A549 (cell line): ENCODE measurements around the gene KIF16B. TPM values are rescaled to one million over a fixed set of nuclear protein-coding genes. Genes with fewer than 3 reads are reported as not detected.

Experiments
- ATAC-seq, 2 experiments: fragments of 200-7000 bp in 1 of 2; fragments of >200 bp in 1 of 2; cut with Nextera tagmentation in 1 of 2; cut with Tn5 transposase in 1 of 2; 3 replicates each; pipeline versions ENCODE4 v1.8.0 to v1.9.1; 2018 to 2020; ENCODE audit warnings: mild to moderate bottlenecking in 1 of 2, moderate library complexity in 1 of 2
- CTCF ChIA-PET: fragments of 300-600 bp; sonication (Branson Sonifier 250); formaldehyde crosslinking; extraction: SDS; loops from one replicate; lab custom pipeline; 2021; ENCODE audit warnings: antibody characterized with exemption, inconsistent platforms; lab: Yijun Ruan, JAX
- POLR2A ChIA-PET: fragments of 350-600 bp; formaldehyde crosslinking; extraction: SDS; loops from one replicate; lab custom pipeline; 2021; ENCODE audit warnings: antibody characterized with exemption, inconsistent platforms; lab: Yijun Ruan, JAX
- DNase-seq, 2 experiments: peaks; one replicate each; pipeline versions ENCODE4 v3.0.0 to v3.0.0-alpha.2; 2011 to 2016; ENCODE audit warnings: low read depth in 1 of 2, low spot score in 1 of 2
- FAIRE-seq: peaks from 2 replicates; lab custom pipeline; 2011; peaks lifted over from hg19 to GRCh38; lab: Jason Lieb, UNC
- H3K27ac ChIP-seq, 2 experiments: fragments of >200 bp; sonication (Bioruptor Twin); formaldehyde crosslinking; 3 replicates each; pipeline ENCODE4 v1.5.1; 2016 to 2017
- H3K4me1 ChIP-seq: fragments of >200 bp; sonication (Bioruptor Twin); formaldehyde crosslinking; 3 replicates; pipeline ENCODE4 v1.6.1; 2016
- H3K4me2 ChIP-seq: fragments of >200 bp; sonication (Bioruptor Twin); formaldehyde crosslinking; 3 replicates; pipeline ENCODE4 v1.6.1; 2016
- H3K4me3 ChIP-seq: fragments of >200 bp; sonication (Bioruptor Twin); formaldehyde crosslinking; 3 replicates; pipeline ENCODE4 v1.5.1; 2016
- H3K9me3 ChIP-seq: fragments of >200 bp; sonication (Bioruptor Twin); formaldehyde crosslinking; 3 replicates; pipeline ENCODE4 v1.6.1; 2016
- CEBPB ChIP-seq, 2 experiments: fragments of >200 bp in 1 of 2; sonication (Bioruptor Twin) in 1 of 2; formaldehyde crosslinking in 1 of 2; IDR thresholded peaks; 2 replicates each; pipeline ENCODE4 v1.6.1; 2012 to 2016
- CHD4 ChIP-seq: fragments of 200-600 bp; sonication (generic); IDR thresholded peaks from 2 replicates; pipeline ENCODE4 v1.6.1; 2016; ENCODE audit warnings: antibody characterized with exemption, mild to moderate bottlenecking, borderline replicate concordance
- E2F6 ChIP-seq: IDR thresholded peaks from 2 replicates; pipeline ENCODE4 v1.6.1; 2012; ENCODE audit warnings: low read depth, borderline replicate concordance
- ELK1 ChIP-seq: fragments of 150-350 bp; IDR thresholded peaks from 2 replicates; pipeline ENCODE4 v1.6.1; 2014; ENCODE audit warnings: low read depth, mild to moderate bottlenecking, low read length
- FOSB ChIP-seq: fragments of 250-450 bp; sonication (Bioruptor Pico); IDR thresholded peaks from 2 replicates; pipeline ENCODE4 v1.5.0; 2020; ENCODE audit warnings: mild to moderate bottlenecking, moderate library complexity
- FOSL2 ChIP-seq, 2 experiments: fragments of 450-650 bp in 1 of 2; fragments of >200 bp in 1 of 2; sonication (Bioruptor Twin) in 1 of 2; formaldehyde crosslinking; IDR thresholded peaks; 2 replicates each; pipeline versions ENCODE4 v1.5.0 to v1.6.1; 2016 to 2020; ENCODE audit warnings: mild to moderate bottlenecking in 1 of 2, moderate library complexity in 1 of 2
- FOXS1 ChIP-seq: fragments of 250-450 bp; sonication (Bioruptor Pico); IDR thresholded peaks from 2 replicates; pipeline ENCODE4 v1.5.0; 2020; ENCODE audit warnings: mild to moderate bottlenecking, moderate library complexity
- GATA3 ChIP-seq: IDR thresholded peaks from 2 replicates; pipeline ENCODE4 v1.6.1; 2012; ENCODE audit warnings: borderline replicate concordance
- HDAC2 ChIP-seq: fragments of 200-600 bp; sonication (generic); IDR thresholded peaks from 2 replicates; pipeline ENCODE4 v1.6.1; 2016
- HES2 ChIP-seq: fragments of >200 bp; sonication (Bioruptor Twin); formaldehyde crosslinking; IDR thresholded peaks from 2 replicates; pipeline ENCODE4 v1.6.1; 2016
- HMGXB4 ChIP-seq: fragments of 250-450 bp; sonication (Bioruptor Pico); IDR thresholded peaks from 2 replicates; pipeline ENCODE4 v1.5.0; 2021; ENCODE audit warnings: mild to moderate bottlenecking, moderate library complexity, borderline replicate concordance
- JUNB ChIP-seq: fragments of >200 bp; sonication (Bioruptor Twin); formaldehyde crosslinking; IDR thresholded peaks from 2 replicates; pipeline ENCODE4 v1.6.1; 2016
- KDM5A ChIP-seq: fragments of 200-600 bp; sonication (generic); IDR thresholded peaks from 2 replicates; pipeline ENCODE4 v1.6.1; 2016; ENCODE audit warnings: antibody characterized with exemption, mild to moderate bottlenecking
- MAFK ChIP-seq: fragments of 450-650 bp; IDR thresholded peaks from 2 replicates; pipeline ENCODE4 v1.6.1; 2014; ENCODE audit not compliant: partially characterized antibody
- MAZ ChIP-seq: fragments of 150-350 bp; IDR thresholded peaks from 2 replicates; pipeline ENCODE4 v1.6.1; 2014; ENCODE audit warnings: antibody characterized with exemption, low read depth, low read length, borderline replicate concordance
- NFE2L2 ChIP-seq: fragments of 150-350 bp; conservative IDR thresholded peaks from 2 replicates; pipeline ENCODE4 v1.6.1; 2014; ENCODE audit warnings: low read length
- NPAS2 ChIP-seq: fragments of 250-450 bp; sonication (Bioruptor Pico); IDR thresholded peaks from 2 replicates; pipeline ENCODE4 v1.8.0; 2022; ENCODE audit warnings: mild to moderate bottlenecking, moderate library complexity, borderline replicate concordance
- NR3C1 ChIP-seq: fragments of >200 bp; sonication (Bioruptor Twin); formaldehyde crosslinking; IDR thresholded peaks from 3 replicates; pipeline ENCODE4 v1.6.1; 2017
- PHF8 ChIP-seq: fragments of 200-600 bp; sonication (generic); IDR thresholded peaks from 2 replicates; pipeline ENCODE4 v1.6.1; 2016; ENCODE audit warnings: low read depth, mild to moderate bottlenecking, antibody characterized with exemption, moderate library complexity, borderline replicate concordance
- RAD21 ChIP-seq, 2 experiments: fragments of >200 bp in 1 of 2; sonication (Bioruptor Twin) in 1 of 2; formaldehyde crosslinking in 1 of 2; IDR thresholded peaks in 1 of 2; conservative IDR thresholded peaks in 1 of 2; 2 replicates in 1 of 2; 3 replicates in 1 of 2; pipeline ENCODE4 v1.6.1; 2012 to 2018; ENCODE audit warnings: inconsistent platforms in 1 of 2
- RFX5 ChIP-seq: fragments of 450-650 bp; IDR thresholded peaks from 2 replicates; pipeline ENCODE4 v1.7.1; 2014; ENCODE audit warnings: antibody characterized with exemption, mild to moderate bottlenecking, moderate library complexity
- SMC3 ChIP-seq: fragments of >200 bp; sonication (Bioruptor Twin); formaldehyde crosslinking; IDR thresholded peaks from 3 replicates; pipeline ENCODE4 v1.6.1; 2018; ENCODE audit warnings: inconsistent platforms
- SREBF2 ChIP-seq: fragments of 450-650 bp; IDR thresholded peaks from 2 replicates; pipeline ENCODE4 v1.6.1; 2014; ENCODE audit warnings: mild to moderate bottlenecking, moderate library complexity
- ZC3H11A ChIP-seq: fragments of 450-650 bp; IDR thresholded peaks from 2 replicates; pipeline ENCODE4 v1.6.1; 2014; ENCODE audit warnings: antibody characterized with exemption, mild to moderate bottlenecking
- WGBS: methylation state at CpG from one replicate; pipeline ENCODE4 v1.1.6; 2017; ENCODE audit errors: missing lambda C conversion rate; 5-methylcytosine and 5-hydroxymethylcytosine counted together
- polyA plus RNA-seq, 4 experiments: library from polyadenylated mRNA; depleted of rRNA in 3 of 4; stranded (reverse); fragments of >200 nt; fragmentation: RNase III in 1 of 4; extraction: RNeasy Plus Mini Kit Qiagen cat#74134 plus additional on column Dnase treatment in 1 of 4; gene quantifications; 2 replicates in 3 of 4; 3 replicates in 1 of 4; pipeline ENCODE4 v1.2.3, GENCODE V29; 2011 to 2017
- TF ChIP-seq, protein P1 (sequence below): fragments of >200 bp; sonication (Bioruptor Twin); formaldehyde crosslinking; IDR thresholded peaks from 3 replicates; pipeline ENCODE4 v1.6.1; 2016
- TF ChIP-seq, protein P2 (sequence below): fragments of >200 bp; sonication (Bioruptor Twin); formaldehyde crosslinking; IDR thresholded peaks from 3 replicates; pipeline ENCODE4 v1.5.1; 2016
- TF ChIP-seq, protein P3 (sequence below): fragments of 450-650 bp; IDR thresholded peaks from 2 replicates; pipeline ENCODE4 v1.6.1; 2014; ENCODE audit warnings: antibody characterized with exemption
- TF ChIP-seq, protein P4 (sequence below): IDR thresholded peaks from 2 replicates; pipeline ENCODE4 v1.6.1; 2012

Gene KIF16B
- polyA plus RNA-seq, 2 of the 4 experiments (the other 2 are of a cell fraction) = 14.1 to 23.3 TPM

- Histone ChIP-seq H3K27ac (no peak overlapping the region), H3K4me2 (no peak overlapping the region), H3K4me3 (no peak overlapping the region), H3K9me3 (no peaks in the 10 kb centered on the region), H3K4me1 (no peaks in the 10 kb centered on the region)
- 93% methylated on average over 2 of the region's 2 CpGs for WGBS
- POLR2A ChIA-PET = no interaction called here
- DNase-seq (no peak), FAIRE-seq (no peak), ATAC-seq (no peak)
- TF ChIP-seq GATA3 = no peak
- no peak for TF ChIP-seq NFE2L2
- no peak for TF ChIP-seq CHD4
- TF ChIP-seq JUNB = no peak
- TF ChIP-seq FOXS1 = no peak
- TF ChIP-seq RFX5 = no peak
- no peak for TF ChIP-seq E2F6
- TF ChIP-seq KDM5A = no peak
- TF ChIP-seq, protein P1, sequence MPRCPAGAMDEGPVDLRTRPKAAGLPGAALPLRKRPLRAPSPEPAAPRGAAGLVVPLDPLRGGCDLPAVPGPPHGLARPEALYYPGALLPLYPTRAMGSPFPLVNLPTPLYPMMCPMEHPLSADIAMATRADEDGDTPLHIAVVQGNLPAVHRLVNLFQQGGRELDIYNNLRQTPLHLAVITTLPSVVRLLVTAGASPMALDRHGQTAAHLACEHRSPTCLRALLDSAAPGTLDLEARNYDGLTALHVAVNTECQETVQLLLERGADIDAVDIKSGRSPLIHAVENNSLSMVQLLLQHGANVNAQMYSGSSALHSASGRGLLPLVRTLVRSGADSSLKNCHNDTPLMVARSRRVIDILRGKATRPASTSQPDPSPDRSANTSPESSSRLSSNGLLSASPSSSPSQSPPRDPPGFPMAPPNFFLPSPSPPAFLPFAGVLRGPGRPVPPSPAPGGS = no peak
- no peak for TF ChIP-seq MAZ
- TF ChIP-seq, protein P2, sequence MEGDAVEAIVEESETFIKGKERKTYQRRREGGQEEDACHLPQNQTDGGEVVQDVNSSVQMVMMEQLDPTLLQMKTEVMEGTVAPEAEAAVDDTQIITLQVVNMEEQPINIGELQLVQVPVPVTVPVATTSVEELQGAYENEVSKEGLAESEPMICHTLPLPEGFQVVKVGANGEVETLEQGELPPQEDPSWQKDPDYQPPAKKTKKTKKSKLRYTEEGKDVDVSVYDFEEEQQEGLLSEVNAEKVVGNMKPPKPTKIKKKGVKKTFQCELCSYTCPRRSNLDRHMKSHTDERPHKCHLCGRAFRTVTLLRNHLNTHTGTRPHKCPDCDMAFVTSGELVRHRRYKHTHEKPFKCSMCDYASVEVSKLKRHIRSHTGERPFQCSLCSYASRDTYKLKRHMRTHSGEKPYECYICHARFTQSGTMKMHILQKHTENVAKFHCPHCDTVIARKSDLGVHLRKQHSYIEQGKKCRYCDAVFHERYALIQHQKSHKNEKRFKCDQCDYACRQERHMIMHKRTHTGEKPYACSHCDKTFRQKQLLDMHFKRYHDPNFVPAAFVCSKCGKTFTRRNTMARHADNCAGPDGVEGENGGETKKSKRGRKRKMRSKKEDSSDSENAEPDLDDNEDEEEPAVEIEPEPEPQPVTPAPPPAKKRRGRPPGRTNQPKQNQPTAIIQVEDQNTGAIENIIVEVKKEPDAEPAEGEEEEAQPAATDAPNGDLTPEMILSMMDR = no peak
- no peak for TF ChIP-seq SMC3
- TF ChIP-seq, protein P3, sequence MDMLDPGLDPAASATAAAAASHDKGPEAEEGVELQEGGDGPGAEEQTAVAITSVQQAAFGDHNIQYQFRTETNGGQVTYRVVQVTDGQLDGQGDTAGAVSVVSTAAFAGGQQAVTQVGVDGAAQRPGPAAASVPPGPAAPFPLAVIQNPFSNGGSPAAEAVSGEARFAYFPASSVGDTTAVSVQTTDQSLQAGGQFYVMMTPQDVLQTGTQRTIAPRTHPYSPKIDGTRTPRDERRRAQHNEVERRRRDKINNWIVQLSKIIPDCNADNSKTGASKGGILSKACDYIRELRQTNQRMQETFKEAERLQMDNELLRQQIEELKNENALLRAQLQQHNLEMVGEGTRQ = no peak
- no peak for TF ChIP-seq ZC3H11A
- no peak for TF ChIP-seq NR3C1
- TF ChIP-seq HMGXB4 (CRISPR knock-in tag) = no peak
- TF ChIP-seq PHF8 = no peak
- CTCF ChIA-PET = no interaction called here
Observed at GRCh38 chr20:16515046-16515445, 58.2 kb downstream of the KIF16B start.

DNA sequence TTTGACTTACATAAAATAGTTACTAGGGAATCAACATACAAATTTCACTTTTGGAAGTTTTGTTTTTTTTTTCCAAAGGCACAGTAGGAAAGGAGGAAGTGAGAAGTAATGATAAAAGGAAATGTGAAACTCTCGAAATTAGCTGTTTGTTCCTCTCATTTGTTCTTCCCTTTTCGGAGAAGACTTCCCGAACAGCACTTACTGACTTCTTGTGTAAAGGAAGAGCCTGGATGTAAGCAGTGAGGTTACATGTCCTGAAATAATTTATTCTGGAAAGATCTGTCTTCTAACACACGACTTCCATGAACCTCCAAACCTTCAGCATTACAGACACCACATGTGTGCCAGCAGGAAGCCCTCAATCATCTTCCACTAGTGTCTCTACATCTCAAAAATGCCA, 59.1 kb downstream of the KIF16B start:
- no peak overlapping the region for H3K4me2 ChIP-seq
- FAIRE-seq = no peak
- no peak for DNase-seq
- ATAC-seq = no peak
- H3K4me1 ChIP-seq = no peaks in the 10 kb centered on the region
- CTCF ChIA-PET = no interaction called here
- POLR2A ChIA-PET = no interaction called here
- WGBS = 70% methylated on average over 4 of the region's 4 CpGs
- H3K9me3 ChIP-seq = no peaks in the 10 kb centered on the region
- H3K4me3 ChIP-seq = no peak overlapping the region
- no peak overlapping the region for H3K27ac ChIP-seq
- TF ChIP-seq FOSL2 (IDR thresholded peaks at IDR 0.05) (no peak), FOSL2 (CRISPR knock-in tag; IDR thresholded peaks at IDR 0.05) (no peak), RFX5 (no peak), E2F6 (no peak), HDAC2 (no peak), HES2 (no peak), RAD21 (conservative IDR thresholded peaks at IDR 0.05 in 1 of 2, IDR thresholded peaks at IDR 0.05 in 1 of 2) (no peak), FOSB (no peak), ELK1 (no peak), CEBPB (IDR thresholded peaks at IDR 0.05) (no peak), NPAS2 (CRISPR knock-in tag) (no peak), ZC3H11A (no peak), SREBF2 (no peak), MAFK (no peak), PHF8 (no peak)
- TF ChIP-seq, protein P4, sequence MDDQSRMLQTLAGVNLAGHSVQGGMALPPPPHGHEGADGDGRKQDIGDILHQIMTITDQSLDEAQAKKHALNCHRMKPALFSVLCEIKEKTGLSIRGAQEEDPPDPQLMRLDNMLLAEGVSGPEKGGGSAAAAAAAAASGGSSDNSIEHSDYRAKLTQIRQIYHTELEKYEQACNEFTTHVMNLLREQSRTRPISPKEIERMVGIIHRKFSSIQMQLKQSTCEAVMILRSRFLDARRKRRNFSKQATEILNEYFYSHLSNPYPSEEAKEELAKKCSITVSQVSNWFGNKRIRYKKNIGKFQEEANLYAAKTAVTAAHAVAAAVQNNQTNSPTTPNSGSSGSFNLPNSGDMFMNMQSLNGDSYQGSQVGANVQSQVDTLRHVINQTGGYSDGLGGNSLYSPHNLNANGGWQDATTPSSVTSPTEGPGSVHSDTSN = no peak
